Fibroblast of skin of left quadriceps (primary cell): ENCODE data around the gene EMID1.
"Not testable (repeated sequence)": the region's sequence is repeated elsewhere in the genome, so short reads cannot be mapped to it uniquely, and the experiment has no call there.

Source experiments
- DNase-seq, 2 experiments: peaks; one replicate each; pipeline ENCODE4 v3.0.0-alpha.2; 2013; ENCODE audit warnings: low read depth in 2 of 2

Gene EMID1

GRCh38 chr22:29211466-29211865 lies 5.8 kb downstream of the EMID1 start:
- no peak for DNase-seq

GRCh38 chr22:29212743-29213142 lies 7.0 kb downstream of the EMID1 start:
- no peak for DNase-seq

GRCh38 chr22:29213493-29213892 lies 7.8 kb downstream of the EMID1 start:
- DNase-seq = no peak

- DNase-seq = no peak
Observed at GRCh38 chr22:29214232-29214631, 8.5 kb downstream of the EMID1 start.

GRCh38 chr22:29215012-29215860 lies 9.5 kb downstream of the EMID1 start:
- no peak for DNase-seq

- DNase-seq = no peak
Observed at GRCh38 chr22:29216011-29216872, 10.5 kb downstream of the EMID1 start.

- DNase-seq = no peak
Observed at GRCh38 chr22:29216873-29217666, 11.4 kb downstream of the EMID1 start.

- DNase-seq = no peak
Observed at GRCh38 chr22:29217827-29218757, 12.4 kb downstream of the EMID1 start.

- DNase-seq = no peak
Observed at GRCh38 chr22:29218758-29219408, 13.2 kb downstream of the EMID1 start.

GRCh38 chr22:29219409-29219782 lies 13.7 kb downstream of the EMID1 start:
- not testable (repeated sequence) for DNase-seq

- no peak for DNase-seq
Observed at GRCh38 chr22:29219881-29220670, 14.4 kb downstream of the EMID1 start.

GRCh38 chr22:29224121-29224858 lies 18.6 kb downstream of the EMID1 start:
- no peak for DNase-seq

GRCh38 chr22:29224859-29225410 lies 19.2 kb downstream of the EMID1 start:
- no peak for DNase-seq

- no peak for DNase-seq
Observed at GRCh38 chr22:29225422-29226090, 19.9 kb downstream of the EMID1 start.

- DNase-seq = no peak
Observed at GRCh38 chr22:29226351-29226981, 20.8 kb downstream of the EMID1 start.

GRCh38 chr22:29230972-29231875 lies 25.5 kb downstream of the EMID1 start:
- no peak for DNase-seq
